ENCODE data around the gene NIPA2.

GRCh38 chr15:22815766-22816165, 22.7 kb upstream of the NIPA2 start:
- TF ChIP-seq CTCF (conservative IDR thresholded peaks at IDR 0.05 in 1 of 2, IDR thresholded peaks at IDR 0.05 in 1 of 2; ENCODE audit: low read depth in 1 of 2, low read length in 2 of 2) (no peak), EZH2 (IDR thresholded peaks at IDR 0.05; ENCODE audit: low read length, missing control alignments) (no peak)
